GM19351 (cell line): ENCODE data around the gene SH3BP2.

Experiments used
- ATAC-seq: cut with Tn5 transposase; IDR thresholded peaks from one replicate; pipeline ENCODE4 v1.9.1; 2021; ENCODE audit warnings: mild to moderate bottlenecking, moderate library complexity; ENCODE audit not compliant: unreplicated experiment

Gene SH3BP2

GRCh38 chr4:2790583-2791517 lies 2.0 kb upstream of the SH3BP2 start:
- ATAC-seq: no peak

- ATAC-seq: no peak
Observed at GRCh38 chr4:2791518-2792395, 1.1 kb upstream of the SH3BP2 start.

- no peak for ATAC-seq
Observed at GRCh38 chr4:2792396-2792710, 532 bp upstream of the SH3BP2 start.

- no peak for ATAC-seq
Observed at GRCh38 chr4:2793586-2794485, 951 bp downstream of the SH3BP2 start.

GRCh38 chr4:2794486-2795299 lies 1.8 kb downstream of the SH3BP2 start:
- ATAC-seq: no peak

GRCh38 chr4:2795300-2795892 lies 2.5 kb downstream of the SH3BP2 start:
- no peak for ATAC-seq

GRCh38 chr4:2795893-2796848 lies 3.3 kb downstream of the SH3BP2 start:
- no peak for ATAC-seq

GRCh38 chr4:2796849-2797544 lies 4.1 kb downstream of the SH3BP2 start:
- no peak for ATAC-seq

- no peak for ATAC-seq
Observed at GRCh38 chr4:2797545-2798305, 4.8 kb downstream of the SH3BP2 start.

GRCh38 chr4:2798399-2799223 lies 5.7 kb downstream of the SH3BP2 start:
- ATAC-seq: peak; percentile 50

GRCh38 chr4:2799224-2799911 lies 6.5 kb downstream of the SH3BP2 start:
- no peak for ATAC-seq

- ATAC-seq: no peak
Observed at GRCh38 chr4:2799971-2800690, 7.2 kb downstream of the SH3BP2 start.

- ATAC-seq: peak; percentile 57
Observed at GRCh38 chr4:2800691-2801596, 8.1 kb downstream of the SH3BP2 start.
